Psoas muscle (tissue), 8 donors: ENCODE data around the gene KCNN1. TPM values are rescaled to one million over a fixed set of nuclear protein-coding genes. Genes with fewer than 3 reads are reported as not detected.
A peak's percentile ranks its signal among the peaks of the same experiment; 100 is the strongest.
"Not testable (repeated sequence)": the region's sequence is repeated elsewhere in the genome, so short reads cannot be mapped to it uniquely, and the experiment has no call there.

Source experiments
- ATAC-seq, 4 donors: fragments of 200-7000 bp; cut with Tn5 transposase; one replicate each; pipeline ENCODE4 v1.9.1; 2020; ENCODE audit warnings: moderate library complexity in 3 of 4, mild to moderate bottlenecking in 2 of 4
- DNase-seq, 2 donors: peaks; one replicate each; pipeline ENCODE4 v3.0.0-alpha.2; 2020
- H3K27ac ChIP-seq: fragments of 200-600 bp; one replicate; pipeline ENCODE4 v1.8.0; 2022
- H3K27me3 ChIP-seq, 3 donors: fragments of 200-600 bp in 1 of 3; one replicate each; pipeline versions ENCODE4 v1.6.1 to v1.8.0; 2013 to 2022; ENCODE audit warnings: low read length in 2 of 3, mild to moderate bottlenecking in 2 of 3, moderate library complexity in 1 of 3; ENCODE audit not compliant: insufficient read depth in 3 of 3
- H3K36me3 ChIP-seq, 2 donors: fragments of 200-600 bp in 1 of 2; one replicate each; pipeline versions ENCODE4 v1.6.1 to v1.8.0; 2013 to 2022; ENCODE audit warnings: low read depth in 1 of 2, mild to moderate bottlenecking in 1 of 2, moderate library complexity in 1 of 2; ENCODE audit not compliant: insufficient read depth in 1 of 2
- H3K4me1 ChIP-seq: fragments of 200-600 bp; one replicate; pipeline ENCODE4 v1.8.0; 2022
- H3K4me3 ChIP-seq: fragments of 200-600 bp; one replicate; pipeline ENCODE4 v1.8.0; 2022; ENCODE audit warnings: mild to moderate bottlenecking
- H3K9me3 ChIP-seq: fragments of 200-600 bp; one replicate; pipeline ENCODE4 v1.8.0; 2022
- WGBS, 3 donors: extraction: QIAGEN DNeasy Blood & Tissue Kit; methylation state at CpG; one replicate each; pipeline versions ENCODE4 v1.1.6 to v1.1.7; 2013; 5-methylcytosine and 5-hydroxymethylcytosine counted together
- intact Hi-C, 2 donors: fragments of 100-400 bp; cut with DNase I; formaldehyde crosslinking; loops; one replicate each; pipeline versions ENCODE4 v1.11.0 to v1.14.2; 2022
- long read RNA-seq, 2 donors: library from polyadenylated mRNA; unstranded; transcript quantifications; one replicate each; pipeline ENCODE4 v2.0.0, GENCODE V29; 2021
- polyA plus RNA-seq, 3 donors: library from polyadenylated mRNA; stranded (reverse); fragments of 200-250 nt; gene quantifications; one replicate each; pipeline ENCODE4 v1.2.3, GENCODE V29; 2013
- total RNA-seq, 4 donors: library from RNA; stranded (reverse); fragmentation: NEBNext Ultra II Directional in 2 of 4; extraction: Animal tissue kit (Norgen Biotek cat#: 25700) in 2 of 4; gene quantifications; one replicate each; pipeline versions ENCODE4 v1.2.1 to v1.2.4, GENCODE V29; 2021 to 2023
- TF ChIP-seq, protein P1 (sequence below): fragments of 200-600 bp; IDR thresholded peaks from one replicate; pipeline ENCODE4 v1.8.0; 2022; ENCODE audit warnings: antibody characterized with exemption
- donor health status: healthy with polysubstance abuse.
- donor health status: DM: no; HTN: no; CAD: no; lungs with moderate emphysema.
- donor health status: Bipolar disorder and iron deficiency.
- donor health status: healthy.
- donor health status: DM: yes; HTN: yes; CAD: no.
- donor health status: DM: no; HTN: no; CAD: no.
- donor health status: DM: no; HTN: no; CAD: no.
- donor health status: DM: yes; HTN: yes; CAD: no.

Gene KCNN1
- total RNA-seq (not detected), polyA plus RNA-seq (under 1 TPM in 2 of 3 donors, not detected in 1; 0.01 to 0.06 TPM)
- long read RNA-seq, donor 1 = 0 reads
- long read RNA-seq, donor 2 = 0 reads

DNA sequence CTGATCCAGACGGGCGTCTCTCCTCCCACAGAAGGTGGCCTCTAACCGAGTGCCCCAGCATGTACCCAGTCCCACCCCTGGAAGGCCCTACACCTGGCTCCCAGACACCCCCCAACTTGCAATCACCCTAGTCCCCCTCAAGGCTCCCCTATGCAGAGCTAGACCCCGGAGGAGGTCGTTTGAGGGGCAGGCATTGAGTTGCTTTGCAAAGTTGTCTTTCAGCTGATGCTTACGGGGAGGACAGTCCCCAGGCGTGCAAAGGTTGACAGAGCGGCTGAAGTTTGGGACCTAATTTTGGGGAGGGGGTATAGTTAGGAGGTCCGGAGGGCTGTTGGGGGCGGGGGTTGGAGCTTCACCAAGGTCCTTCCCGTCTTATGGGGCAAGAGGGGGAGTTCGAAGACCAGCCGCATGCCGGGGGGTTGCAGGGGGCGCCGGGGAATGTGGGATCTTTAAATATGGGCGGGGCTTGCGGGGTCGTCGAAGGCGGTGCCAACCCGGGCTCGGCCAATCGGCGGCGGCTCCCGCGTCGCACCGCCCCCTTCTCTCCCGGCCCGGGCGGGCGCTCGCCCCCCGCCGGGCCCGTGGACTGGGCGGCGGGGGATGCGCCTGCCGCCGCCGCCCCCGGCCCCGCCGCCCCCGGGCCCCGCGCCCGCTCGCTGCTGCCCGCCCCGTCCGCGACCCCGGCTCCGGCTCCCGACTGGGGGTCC is at the start of gene KCNN1:
KCNN1 (plus strand) TSS at position 558 of the 707 bp plus-strand sequence. CDS start 6,782 bp downstream, outside the sequence.
- DNase-seq (no peak), ATAC-seq (no peak)
- Histone ChIP-seq H3K4me1 (no peaks in the 10 kb centered on the region), H3K9me3 (no peaks in the 10 kb centered on the region), H3K27me3 (peaks cover 0 to 71% (median 20%) of the 10 kb centered on the region in 3 donors), H3K27ac (no peak within 1 kb of the TSS), H3K4me3 (peak within 1 kb of the TSS; percentile 38), H3K36me3 (no peaks in the 10 kb centered on the region)
- intact Hi-C loops = loop anchor here in 1 of 2 donors (10.0 kb wide), 1 partner anchor 332 kb away; no protein-coding TSS in a partner anchor
- TF ChIP-seq, protein P1, sequence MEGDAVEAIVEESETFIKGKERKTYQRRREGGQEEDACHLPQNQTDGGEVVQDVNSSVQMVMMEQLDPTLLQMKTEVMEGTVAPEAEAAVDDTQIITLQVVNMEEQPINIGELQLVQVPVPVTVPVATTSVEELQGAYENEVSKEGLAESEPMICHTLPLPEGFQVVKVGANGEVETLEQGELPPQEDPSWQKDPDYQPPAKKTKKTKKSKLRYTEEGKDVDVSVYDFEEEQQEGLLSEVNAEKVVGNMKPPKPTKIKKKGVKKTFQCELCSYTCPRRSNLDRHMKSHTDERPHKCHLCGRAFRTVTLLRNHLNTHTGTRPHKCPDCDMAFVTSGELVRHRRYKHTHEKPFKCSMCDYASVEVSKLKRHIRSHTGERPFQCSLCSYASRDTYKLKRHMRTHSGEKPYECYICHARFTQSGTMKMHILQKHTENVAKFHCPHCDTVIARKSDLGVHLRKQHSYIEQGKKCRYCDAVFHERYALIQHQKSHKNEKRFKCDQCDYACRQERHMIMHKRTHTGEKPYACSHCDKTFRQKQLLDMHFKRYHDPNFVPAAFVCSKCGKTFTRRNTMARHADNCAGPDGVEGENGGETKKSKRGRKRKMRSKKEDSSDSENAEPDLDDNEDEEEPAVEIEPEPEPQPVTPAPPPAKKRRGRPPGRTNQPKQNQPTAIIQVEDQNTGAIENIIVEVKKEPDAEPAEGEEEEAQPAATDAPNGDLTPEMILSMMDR = no peak
- WGBS, 3 donors = 4 to 8% (median 6%) methylated on average over 22 to 59 of the region's 59 CpGs

DNA sequence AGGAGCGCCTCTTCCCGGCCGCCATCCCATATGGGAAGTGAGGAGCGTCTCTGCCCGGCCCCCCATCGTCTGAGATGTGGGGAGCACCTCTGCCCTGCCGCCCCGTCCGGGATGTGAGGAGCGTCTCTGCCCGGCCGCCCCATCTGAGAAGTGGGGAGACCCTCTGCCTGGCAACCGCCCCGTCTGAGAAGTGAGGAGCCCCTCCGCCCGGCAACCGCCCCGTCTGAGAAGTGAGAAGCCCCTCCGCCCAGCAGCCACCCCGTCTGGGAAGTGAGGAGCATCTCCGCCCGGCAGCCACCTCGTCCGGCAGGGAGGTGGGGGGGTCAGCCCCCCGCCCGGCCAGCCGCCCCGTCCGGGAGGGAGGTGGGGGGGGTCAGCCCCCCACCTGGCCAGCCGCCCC is 48.8 kb upstream of the KCNN1 start:
- H3K4me1 ChIP-seq, DNase-seq, H3K36me3 ChIP-seq, H3K4me3 ChIP-seq, intact Hi-C loops, ATAC-seq, H3K27ac ChIP-seq, H3K9me3 ChIP-seq, H3K27me3 ChIP-seq: not testable (repeated sequence)
- 91 to 94% (median 92%) methylated on average over 12 to 29 of the region's 30 CpGs for WGBS, 3 donors

DNA sequence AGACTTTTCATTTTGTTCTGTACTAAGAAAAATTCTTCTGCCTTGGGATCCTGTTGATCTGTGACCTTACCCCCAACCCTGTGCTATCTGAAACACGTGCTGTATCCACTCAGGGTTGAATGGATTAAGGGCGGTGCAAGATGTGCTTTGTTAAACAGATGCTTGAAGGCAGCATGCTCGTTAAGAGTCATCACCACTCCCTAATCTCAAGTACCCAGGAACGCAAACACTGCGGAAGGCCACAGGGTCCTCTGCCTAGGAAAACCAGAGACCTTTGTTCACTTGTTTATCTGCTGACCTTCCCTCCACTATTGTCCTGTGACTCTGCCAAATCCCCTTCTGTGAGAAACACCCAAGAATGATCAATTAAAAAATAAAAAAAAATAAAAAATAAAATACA is 47.8 kb upstream of the KCNN1 start:
- H3K4me1 ChIP-seq, H3K27me3 ChIP-seq, intact Hi-C loops, H3K27ac ChIP-seq, ATAC-seq, DNase-seq, H3K36me3 ChIP-seq, H3K9me3 ChIP-seq, H3K4me3 ChIP-seq: not testable (repeated sequence)
- 63 to 87% (median 71%) methylated on average over 3 to 5 of the region's 5 CpGs for WGBS, 3 donors

DNA sequence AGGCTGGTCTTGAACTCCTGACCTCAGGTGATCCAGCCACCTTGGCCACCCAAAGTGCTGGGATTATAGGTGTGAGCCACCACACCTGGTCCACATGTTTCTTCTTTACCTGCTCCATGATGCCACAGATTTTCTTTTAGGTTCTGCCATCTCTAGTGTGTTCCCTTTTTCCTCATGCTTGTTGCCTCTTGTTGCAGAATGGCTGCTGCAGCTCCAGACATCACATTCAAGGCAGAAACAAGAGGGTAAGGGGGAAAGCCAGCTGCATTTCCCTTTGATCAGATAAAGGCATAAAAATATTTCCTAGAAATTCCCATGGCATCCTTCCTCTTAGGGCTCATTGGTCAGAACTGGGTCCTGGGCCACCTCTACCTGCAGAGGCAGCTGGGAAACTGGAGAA is 46.4 kb upstream of the KCNN1 start:
- intact Hi-C loops = no loop called here
- no peaks in the 10 kb centered on the region for H3K9me3 ChIP-seq
- no peak overlapping the region for H3K4me3 ChIP-seq
- H3K4me1 ChIP-seq = no peaks in the 10 kb centered on the region
- no peak overlapping the region for H3K27ac ChIP-seq
- ATAC-seq (no peak), DNase-seq (no peak)
- TF ChIP-seq, protein P1 = no peak
- H3K27me3 ChIP-seq = peaks cover 0 to 2% (median 0%) of the 10 kb centered on the region in 3 donors
- no peaks in the 10 kb centered on the region for H3K36me3 ChIP-seq

DNA sequence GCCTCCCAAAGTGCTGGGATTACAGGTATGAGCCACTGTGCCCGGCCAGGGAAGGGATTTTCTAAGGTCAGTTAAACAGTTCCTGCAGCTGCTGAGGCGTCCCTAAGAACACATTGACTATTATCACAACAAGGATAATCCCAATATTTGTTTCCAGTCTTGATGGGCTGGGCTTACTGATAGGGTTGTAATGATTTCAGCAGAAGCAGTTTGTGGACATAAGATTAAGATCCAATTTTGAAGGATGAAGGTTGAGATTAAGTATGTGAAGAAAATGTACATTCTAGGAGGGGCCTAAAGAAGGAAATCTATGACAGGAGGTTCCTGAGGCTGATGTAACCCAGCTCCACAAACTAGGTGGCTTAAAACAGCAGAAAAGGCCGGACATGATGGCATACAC is 44.8 kb upstream of the KCNN1 start:
- TF ChIP-seq, protein P1 = no peak
- no peak for ATAC-seq
- peaks cover 0 to 2% (median 0%) of the 10 kb centered on the region in 3 donors for H3K27me3 ChIP-seq
- intact Hi-C loops = no loop called here
- H3K9me3 ChIP-seq = no peaks in the 10 kb centered on the region
- H3K4me3 ChIP-seq = no peak overlapping the region
- WGBS, 3 donors = 56 to 64% (median 59%) methylated on average over 3 of the region's 3 CpGs
- no peak overlapping the region for H3K27ac ChIP-seq
- no peaks in the 10 kb centered on the region for H3K36me3 ChIP-seq
- DNase-seq = no peak
- H3K4me1 ChIP-seq = no peaks in the 10 kb centered on the region
